Aorta (tissue), 5 donors: ENCODE measurements around the gene B4GALNT3. TPM values are rescaled to one million over a fixed set of nuclear protein-coding genes. Genes with fewer than 3 reads are reported as not detected.
"Not testable (repeated sequence)": the region's sequence is repeated elsewhere in the genome, so short reads cannot be mapped to it uniquely, and the experiment has no call there.

Experiments
- ATAC-seq: fragments of 200-7000 bp; cut with Tn5 transposase; one replicate; pipeline ENCODE4 v1.9.1; 2022; ENCODE audit warnings: moderate library complexity; ENCODE audit not compliant: low FRiP score
- DNase-seq, 2 donors: peaks; one replicate each; pipeline ENCODE4 v3.0.0-alpha.2; 2020
- H3K27ac ChIP-seq, 2 donors: one replicate each; pipeline ENCODE4 v1.5.1; 2013; ENCODE audit warnings: low read length in 2 of 2, mild to moderate bottlenecking in 2 of 2, moderate library complexity in 2 of 2, control low read depth in 1 of 2, inconsistent platforms in 1 of 2, low read depth in 1 of 2
- H3K27me3 ChIP-seq, 2 donors: one replicate each; pipeline ENCODE4 v1.6.1; 2013; ENCODE audit warnings: control low read depth in 1 of 2, low read length in 1 of 2, mild to moderate bottlenecking in 1 of 2, moderate library complexity in 1 of 2; ENCODE audit not compliant: insufficient read depth in 2 of 2, control insufficient read depth in 1 of 2
- H3K36me3 ChIP-seq, 2 donors: one replicate each; pipeline ENCODE4 v1.6.1; 2013; ENCODE audit warnings: control low read depth in 1 of 2, low read length in 1 of 2, mild to moderate bottlenecking in 1 of 2; ENCODE audit not compliant: insufficient read depth in 2 of 2, control insufficient read depth in 1 of 2
- H3K4me1 ChIP-seq, 2 donors: one replicate each; pipeline ENCODE4 v1.6.1; 2013; ENCODE audit warnings: low read length in 2 of 2, control low read depth in 1 of 2, mild to moderate bottlenecking in 1 of 2, moderate library complexity in 1 of 2; ENCODE audit not compliant: insufficient read depth in 2 of 2, control insufficient read depth in 1 of 2
- H3K4me3 ChIP-seq, 2 donors: one replicate each; pipeline ENCODE4 v1.5.1; 2013; ENCODE audit warnings: low read length in 2 of 2, control low read depth in 1 of 2, mild to moderate bottlenecking in 1 of 2
- H3K9me3 ChIP-seq: one replicate; pipeline ENCODE4 v1.6.1; 2013; ENCODE audit warnings: mild to moderate bottlenecking, low read length; ENCODE audit not compliant: control insufficient read depth
- WGBS, 2 donors: extraction: QIAGEN DNeasy Blood & Tissue Kit; methylation state at CpG; one replicate each; pipeline ENCODE4 v1.1.7; 2013; 5-methylcytosine and 5-hydroxymethylcytosine counted together
- intact Hi-C, 2 donors: fragments of 100-400 bp; cut with DNase I; formaldehyde crosslinking; loops; one replicate each; pipeline versions ENCODE4 v1.14.2 to v1.15.0; 2022
- polyA plus RNA-seq, 2 donors: library from polyadenylated mRNA; stranded (reverse); fragments of 200-250 nt; gene quantifications; one replicate each; pipeline ENCODE4 v1.2.3, GENCODE V29; 2013
- total RNA-seq, 2 donors: library from RNA; stranded (reverse); fragmentation: NEBNext Ultra II Directional; extraction: Animal tissue kit (Norgen Biotek cat#: 25700); gene quantifications; one replicate each; pipeline ENCODE4 v1.2.1, GENCODE V29; 2021
- donor health status: healthy with polysubstance abuse.
- donor health status: Bipolar disorder and iron deficiency.
- donor health status: DM: no; HTN: no; CAD: no.
- donor health status: DM: no; HTN: no; CAD: no.
- donor health status: DM: yes; HTN: yes; CAD: no.

Gene B4GALNT3
- total and polyA plus RNA-seq, 4 donors: 10.3 to 29.9 (median 18.9) TPM

GRCh38 chr12:572532-572899 lies 112.8 kb downstream of the B4GALNT3 start:
- Histone ChIP-seq H3K4me1 (no peaks in the 10 kb centered on the region), H3K27ac (peak overlapping the region in 1 of 2 donors; percentile 81), H3K27me3 (no peaks in the 10 kb centered on the region), H3K9me3 (no peaks in the 10 kb centered on the region), H3K36me3 (no peaks in the 10 kb centered on the region), H3K4me3 (no peak overlapping the region)
- ATAC-seq: no peak
- intact Hi-C loops: loop anchor here (5.0 to 10.0 kb wide), 3 partner anchors 240 to 1012 kb away; no protein-coding TSS in a partner anchor
- DNase-seq: peak in 1 of 2 donors; percentile 44
- 94% methylated on average over 3 of the region's 3 CpGs for WGBS, 2 donors

GRCh38 chr12:573232-573631 lies 113.5 kb downstream of the B4GALNT3 start:
- Histone ChIP-seq H3K27ac (no peak overlapping the region), H3K36me3 (no peaks in the 10 kb centered on the region), H3K4me3 (no peak overlapping the region), H3K4me1 (no peaks in the 10 kb centered on the region), H3K9me3 (no peaks in the 10 kb centered on the region), H3K27me3 (no peaks in the 10 kb centered on the region)
- DNase-seq (no peak), ATAC-seq (no peak)
- intact Hi-C loops: loop anchor here (5.0 to 10.0 kb wide), 3 partner anchors 239 to 1012 kb away; no protein-coding TSS in a partner anchor
- WGBS, 2 donors: 90 to 92% methylated on average over 5 of the region's 5 CpGs

- DNase-seq (peak in 1 of 2 donors; percentile 17), ATAC-seq (no peak)
- no peaks in the 10 kb centered on the region for H3K9me3 ChIP-seq
- no peak overlapping the region for H3K4me3 ChIP-seq
- H3K27me3 ChIP-seq: no peaks in the 10 kb centered on the region
- 65 to 77% methylated on average over 3 of the region's 3 CpGs for whole genome bisulfite sequencing, 2 donors
- H3K27ac ChIP-seq: no peak overlapping the region
- no peaks in the 10 kb centered on the region for H3K36me3 ChIP-seq
- no peaks in the 10 kb centered on the region for H3K4me1 ChIP-seq
- intact Hi-C loops: loop anchor here (2.0 to 10.0 kb wide), 6 partner anchors 58 to 1010 kb away; no protein-coding TSS in a partner anchor
Observed at GRCh38 chr12:574475-575128, 114.9 kb downstream of the B4GALNT3 start.

- no peak overlapping the region for H3K27ac ChIP-seq
- 82 to 87% methylated on average over 7 of the region's 7 CpGs for WGBS, 2 donors
- intact Hi-C loops: loop anchor here (2.0 to 10.0 kb wide), 5 partner anchors 57 to 1010 kb away; no protein-coding TSS in a partner anchor
- no peaks in the 10 kb centered on the region for H3K4me1 ChIP-seq
- no peaks in the 10 kb centered on the region for H3K9me3 ChIP-seq
- ATAC-seq (no peak), DNase-seq (peak; percentile 54 to 77)
- no peaks in the 10 kb centered on the region for H3K36me3 ChIP-seq
- no peaks in the 10 kb centered on the region for H3K27me3 ChIP-seq
- H3K4me3 ChIP-seq: no peak overlapping the region
Observed at GRCh38 chr12:575129-575502, 115.4 kb downstream of the B4GALNT3 start.

GRCh38 chr12:575948-576614 lies 116.3 kb downstream of the B4GALNT3 start:
- Histone ChIP-seq H3K4me1 (no peaks in the 10 kb centered on the region), H3K9me3 (no peaks in the 10 kb centered on the region), H3K27ac (peak overlapping the region in 1 of 2 donors; percentile 58), H3K27me3 (no peaks in the 10 kb centered on the region), H3K4me3 (no peak overlapping the region), H3K36me3 (no peaks in the 10 kb centered on the region)
- WGBS, 2 donors: 2 to 3% methylated on average over 39 of the region's 39 CpGs
- DNase-seq: peak; percentile 88 to 95
- intact Hi-C loops: loop anchor here (2.0 to 10.0 kb wide), 5 partner anchors 56 to 1009 kb away; no protein-coding TSS in a partner anchor
- ATAC-seq: peak; percentile 92

GRCh38 chr12:576615-577110 lies 116.9 kb downstream of the B4GALNT3 start:
- no peak overlapping the region for H3K4me3 ChIP-seq
- DNase-seq: peak in 1 of 2 donors; percentile 53
- ATAC-seq: no peak
- peak overlapping the region in 1 of 2 donors; percentile 58 for H3K27ac ChIP-seq
- H3K36me3 ChIP-seq: no peaks in the 10 kb centered on the region
- H3K27me3 ChIP-seq: no peaks in the 10 kb centered on the region
- intact Hi-C loops: loop anchor here (2.0 to 10.0 kb wide), 5 partner anchors 56 to 1008 kb away; no protein-coding TSS in a partner anchor
- 94 to 95% methylated on average over 14 of the region's 14 CpGs for WGBS, 2 donors
- no peaks in the 10 kb centered on the region for H3K4me1 ChIP-seq
- H3K9me3 ChIP-seq: no peaks in the 10 kb centered on the region

GRCh38 chr12:577994-578747 lies 118.4 kb downstream of the B4GALNT3 start:
- H3K9me3 ChIP-seq, H3K36me3 ChIP-seq, H3K27me3 ChIP-seq, ATAC-seq, H3K4me1 ChIP-seq, DNase-seq, H3K27ac ChIP-seq, H3K4me3 ChIP-seq: not testable (repeated sequence)
- WGBS, 2 donors: 87 to 88% methylated on average over 19 of the region's 19 CpGs
- intact Hi-C loops: loop anchor here (2.0 to 10.0 kb wide), 5 partner anchors 54 to 1007 kb away; no protein-coding TSS in a partner anchor

GRCh38 chr12:578748-579419 lies 119.1 kb downstream of the B4GALNT3 start:
- Histone ChIP-seq H3K36me3 (no peaks in the 10 kb centered on the region), H3K27me3 (no peaks in the 10 kb centered on the region), H3K9me3 (no peaks in the 10 kb centered on the region), H3K4me1 (no peaks in the 10 kb centered on the region), H3K27ac (no peak overlapping the region), H3K4me3 (no peak overlapping the region)
- intact Hi-C loops: loop anchor here (5.0 to 10.0 kb wide), 4 partner anchors 53 to 1006 kb away; no protein-coding TSS in a partner anchor
- WGBS, 2 donors: 74 to 78% methylated on average over 7 of the region's 7 CpGs
- no peak for DNase-seq
- no peak for ATAC-seq
